GM18507 (cell line): ENCODE results near the gene IL20.

Experiments used
- DNase-seq: peaks from one replicate; pipeline ENCODE4 v3.0.0; 2011; ENCODE audit warnings: low read depth; ENCODE audit not compliant: insufficient read length; ENCODE audit errors: extremely low spot score
- FAIRE-seq: peaks from 2 replicates; lab custom pipeline; 2011; peaks lifted over from hg19 to GRCh38; lab: Jason Lieb, UNC

Gene IL20

GRCh38 chr1:206864939-206865671 lies at the start of gene IL20:
IL20 (plus strand) TSS chr1:206865623; CDS start chr1:206865853, 230 bp downstream.
- peak; percentile 28 for DNase-seq
- FAIRE-seq = peak; percentile 78

- DNase-seq (no peak), FAIRE-seq (peak; percentile 95)
Observed at GRCh38 chr1:206816390-206817287, 48.8 kb upstream of the IL20 start.

- FAIRE-seq = no peak
- no peak for DNase-seq
Observed at GRCh38 chr1:206821493-206821892, 43.9 kb upstream of the IL20 start.

- DNase-seq = no peak
- FAIRE-seq = no peak
Observed at GRCh38 chr1:206823727-206824126, 41.7 kb upstream of the IL20 start.

GRCh38 chr1:206824331-206824730 lies 41.1 kb upstream of the IL20 start:
- no peak for DNase-seq
- FAIRE-seq = no peak

GRCh38 chr1:206826394-206826793 lies 39.0 kb upstream of the IL20 start:
- DNase-seq = no peak
- no peak for FAIRE-seq

GRCh38 chr1:206828061-206828460 lies 37.4 kb upstream of the IL20 start:
- no peak for DNase-seq
- FAIRE-seq = no peak

GRCh38 chr1:206828765-206829164 lies 36.7 kb upstream of the IL20 start:
- DNase-seq (no peak), FAIRE-seq (peak; percentile 24)

GRCh38 chr1:206829282-206829681 lies 36.1 kb upstream of the IL20 start:
- no peak for DNase-seq
- FAIRE-seq = peak; percentile 83

- FAIRE-seq = no peak
- DNase-seq = no peak
Observed at GRCh38 chr1:206829875-206830274, 35.5 kb upstream of the IL20 start.

GRCh38 chr1:206831650-206832049 lies 33.8 kb upstream of the IL20 start:
- FAIRE-seq (no peak), DNase-seq (no peak)

- FAIRE-seq (no peak), DNase-seq (no peak)
Observed at GRCh38 chr1:206832352-206832880, 33.0 kb upstream of the IL20 start.

GRCh38 chr1:206833106-206833680 lies 32.2 kb upstream of the IL20 start:
- FAIRE-seq (no peak), DNase-seq (no peak)

- DNase-seq = no peak
Observed at GRCh38 chr1:206833801-206834200, 31.6 kb upstream of the IL20 start.

GRCh38 chr1:206834217-206834616 lies 31.2 kb upstream of the IL20 start:
- FAIRE-seq (no peak), DNase-seq (no peak)

More at GRCh38 chr1:206833801-206834200, 31.6 kb upstream of the IL20 start:
- peak; percentile 62 for FAIRE-seq

- DNase-seq (no peak), FAIRE-seq (no peak)
Observed at GRCh38 chr1:206834711-206835110, 30.7 kb upstream of the IL20 start.

GRCh38 chr1:206835186-206835585 lies 30.2 kb upstream of the IL20 start:
- DNase-seq (no peak), FAIRE-seq (no peak)

- DNase-seq = no peak
- FAIRE-seq = no peak
Observed at GRCh38 chr1:206836111-206836510, 29.3 kb upstream of the IL20 start.

GRCh38 chr1:206839006-206839560 lies 26.3 kb upstream of the IL20 start:
- no peak for DNase-seq

GRCh38 chr1:206839857-206840256 lies 25.6 kb upstream of the IL20 start:
- no peak for FAIRE-seq
- no peak for DNase-seq

More at GRCh38 chr1:206839006-206839560, 26.3 kb upstream of the IL20 start:
- no peak for FAIRE-seq
